Inflammatory macrophage (primary cell): Measurements from ENCODE around the gene POLG.
A peak's percentile ranks its signal among the peaks of the same experiment; 100 is the strongest.

Experiments
- DNase-seq, 2 donors: peaks; one replicate each; pipeline ENCODE4 v3.0.0-alpha.2; 2020 to 2022

The POLG gene

GRCh38 chr15:89325039-89325803, 9.4 kb downstream of the POLG start:
- no peak for DNase-seq

DNA sequence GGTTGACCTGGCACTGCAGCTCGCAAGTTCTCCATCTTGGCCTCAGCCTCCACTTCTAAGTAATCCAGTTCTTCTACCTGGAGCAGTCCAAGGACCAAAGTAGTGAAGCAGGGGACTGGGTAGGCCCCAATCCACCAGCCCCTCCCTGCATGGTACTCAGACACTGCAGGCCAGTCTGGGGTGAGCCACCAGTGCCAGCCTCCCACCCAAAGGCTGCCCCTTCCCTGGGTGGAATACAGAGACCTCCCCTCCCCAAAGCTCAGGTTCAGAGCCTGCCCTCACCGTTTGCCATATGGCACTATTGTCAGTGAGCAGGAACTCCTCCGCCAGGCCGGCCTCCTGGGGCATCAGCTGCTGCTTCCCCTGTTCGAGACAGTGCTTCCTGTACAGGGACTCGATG, 10.8 kb downstream of the POLG start:
- DNase-seq, result no peak

DNA sequence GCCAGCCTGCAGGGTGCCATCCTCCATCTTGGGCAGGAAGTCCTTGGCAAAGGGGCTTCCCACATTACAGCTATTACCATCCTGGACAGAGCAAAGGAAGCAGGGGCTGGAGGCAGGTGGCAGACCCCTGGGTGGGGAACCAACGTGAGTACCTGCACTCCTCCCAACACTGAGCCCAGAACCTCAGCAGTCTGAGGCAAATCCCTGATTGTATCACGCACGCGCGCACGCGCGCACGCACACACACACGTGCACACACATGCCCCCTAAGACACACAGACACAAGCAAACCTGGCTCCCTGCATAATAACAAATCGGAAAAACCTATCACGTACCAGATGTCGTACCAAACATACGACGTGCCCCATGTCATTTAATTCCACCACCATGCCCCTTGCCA, 11.8 kb downstream of the POLG start:
- DNase-seq, result no peak

DNA sequence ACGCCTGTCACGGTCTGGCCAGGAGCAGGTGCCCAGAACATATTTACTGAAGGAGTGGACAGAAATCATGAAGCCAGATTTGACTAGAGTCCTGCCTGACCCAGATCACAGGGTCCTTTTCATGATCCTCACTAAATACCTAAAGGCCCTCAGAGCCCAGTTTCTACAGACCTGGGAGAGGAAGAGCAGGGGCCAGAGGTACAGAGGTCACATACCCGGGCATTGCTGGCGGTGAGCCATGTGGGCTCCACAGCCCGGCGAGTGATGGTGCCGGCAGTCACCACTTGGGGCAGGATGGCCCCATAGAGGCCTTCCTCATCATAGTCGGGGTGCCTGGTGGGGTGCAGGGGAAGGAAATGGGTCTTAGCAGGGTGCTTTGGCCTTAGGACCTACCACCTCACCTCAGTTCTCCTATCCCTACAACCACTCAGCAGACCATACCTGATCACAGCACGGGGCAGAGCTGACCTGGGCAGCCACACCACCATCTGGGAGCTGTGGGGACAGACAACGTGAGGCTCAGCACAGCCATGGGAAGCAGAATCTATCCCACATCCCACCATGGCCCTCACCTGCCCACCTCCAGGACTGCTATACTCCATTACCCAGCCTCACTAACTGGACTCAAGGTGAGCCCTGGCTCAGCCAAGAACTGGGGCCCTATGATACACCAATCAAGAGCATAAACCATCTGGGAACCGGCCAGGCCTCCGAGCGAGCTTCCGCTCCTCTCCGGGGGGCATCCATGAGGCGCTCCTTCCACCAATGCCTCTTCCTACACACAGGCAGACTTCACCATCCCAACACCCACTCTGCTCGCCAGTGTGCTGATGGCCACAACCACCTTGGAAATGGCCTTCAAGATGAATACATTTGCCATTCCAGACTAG, 12.9 kb downstream of the POLG start:
- no peak for DNase-seq

GRCh38 chr15:89320200-89320599, 14.4 kb downstream of the POLG start:
- no peak for DNase-seq

- no peak for DNase-seq
Measured at GRCh38 chr15:89319678-89320077, 14.9 kb downstream of the POLG start.

DNA sequence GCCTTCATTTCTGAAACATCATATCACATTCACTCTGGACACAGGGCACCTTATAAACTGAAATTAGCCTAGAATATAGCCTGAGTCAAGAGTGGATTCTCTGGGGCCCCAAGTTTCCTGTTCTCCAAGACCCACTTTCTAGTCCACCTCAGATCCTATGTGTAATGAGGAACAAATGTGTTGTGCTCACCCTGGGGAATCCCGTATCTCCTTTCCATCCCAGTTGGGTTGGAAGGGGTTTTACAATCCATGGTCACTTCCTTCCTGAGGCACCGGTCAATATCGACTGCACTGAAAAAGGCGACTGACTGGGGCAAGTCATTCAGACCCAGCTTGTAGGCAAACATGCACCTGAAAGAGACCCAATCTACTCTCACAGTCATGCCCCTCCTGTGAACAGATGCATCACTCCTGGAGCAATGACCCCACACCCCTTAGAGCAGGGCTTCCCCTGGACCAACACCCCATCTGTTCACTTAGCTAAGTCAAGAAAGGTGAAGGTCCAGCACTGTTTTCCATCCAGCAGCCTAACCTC, 17.4 kb downstream of the POLG start:
- DNase-seq, result no peak

DNA sequence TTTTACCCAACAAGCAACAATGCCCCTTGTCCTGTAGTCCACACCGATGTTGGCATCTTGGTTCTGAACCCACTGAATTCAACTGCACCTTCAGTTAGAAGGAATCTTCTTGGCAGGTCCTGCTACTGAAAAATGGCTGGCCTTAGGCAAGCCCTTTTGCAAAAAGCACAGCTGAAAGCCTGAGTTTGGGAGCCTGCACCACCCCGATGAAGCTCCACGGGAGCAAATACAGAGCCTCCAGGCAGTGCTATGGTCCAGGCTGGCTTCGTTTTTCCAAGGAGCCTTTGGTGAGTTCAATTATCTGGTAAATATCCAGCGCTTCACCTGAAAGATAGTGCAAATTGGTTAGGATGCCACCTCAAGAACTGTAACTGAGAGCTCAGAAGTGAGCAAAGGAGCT, 18.1 kb downstream of the POLG start:
- DNase-seq, result no peak

- no peak for DNase-seq
Measured at GRCh38 chr15:89315375-89315929, 19.2 kb downstream of the POLG start.

- DNase-seq, result no peak
Measured at GRCh38 chr15:89309993-89310392, 24.6 kb downstream of the POLG start.

DNA sequence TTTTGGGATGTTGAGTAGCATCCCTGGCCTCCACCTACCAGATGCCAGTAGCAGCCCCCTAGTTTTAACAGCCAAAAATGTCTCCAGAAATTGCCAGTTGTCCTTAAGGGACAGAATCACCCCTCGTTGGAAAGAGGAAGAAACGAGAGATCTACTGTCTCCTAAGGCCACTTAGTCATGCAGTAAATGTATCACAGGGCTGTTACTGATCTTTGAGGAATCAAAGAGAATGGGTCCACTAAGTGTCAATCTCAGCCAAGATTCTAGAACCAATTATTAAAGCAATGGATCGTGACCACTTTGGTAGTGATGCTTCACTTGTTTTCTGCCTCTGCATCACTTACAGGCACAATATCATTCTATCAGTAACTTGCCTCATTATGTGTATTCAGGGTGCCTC, 26.4 kb downstream of the POLG start:
- DNase-seq, result peak; percentile 15 to 61

- peak in 1 of 2 donors; percentile 10 for DNase-seq
Measured at GRCh38 chr15:89307791-89308190, 26.8 kb downstream of the POLG start.

DNA sequence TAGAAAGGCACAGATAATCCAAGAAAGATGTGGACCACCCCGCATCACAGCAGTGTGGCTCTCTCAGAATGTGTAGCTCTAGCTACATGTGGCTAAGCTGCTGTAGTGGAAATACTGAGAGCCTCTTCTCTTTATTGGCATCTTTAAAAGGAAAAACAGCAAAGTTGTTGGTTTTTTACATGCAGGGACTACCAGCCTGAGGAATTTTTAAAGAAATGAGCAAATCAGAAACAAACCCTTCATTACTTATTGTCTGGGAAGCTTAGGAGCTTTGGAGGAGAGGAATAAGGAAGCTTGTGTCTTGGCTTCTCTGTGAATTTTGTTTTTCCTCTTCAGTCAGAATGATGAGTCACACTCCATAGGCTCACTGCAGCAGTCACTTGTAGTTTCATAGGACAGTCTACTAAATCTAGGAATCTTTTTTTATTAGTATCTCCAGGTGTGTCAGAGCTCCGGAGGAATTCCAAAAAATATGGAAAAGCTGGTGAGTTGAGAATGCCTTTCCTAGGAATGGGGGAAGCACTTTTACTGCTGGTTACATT, 27.5 kb downstream of the POLG start:
- peak; percentile 33 to 49 for DNase-seq

DNA sequence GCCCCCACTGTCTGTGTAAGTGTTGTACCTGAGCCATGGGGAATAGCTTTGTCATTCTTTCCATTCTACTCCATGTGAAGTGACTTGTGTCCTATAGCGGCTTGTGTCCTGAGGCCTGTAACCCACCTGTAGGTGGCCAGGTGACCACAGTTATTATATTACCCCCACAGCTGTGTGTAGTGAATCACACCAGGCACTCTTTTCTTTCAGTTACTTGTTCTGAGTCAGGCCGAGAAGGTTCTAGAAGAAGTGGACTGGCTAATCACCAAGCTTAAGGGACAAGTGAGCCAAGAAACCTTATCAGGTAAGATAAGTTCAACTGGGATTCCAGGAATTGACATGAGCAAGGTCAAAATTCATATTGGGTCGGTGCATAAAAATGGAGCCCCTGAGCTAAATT, 29.2 kb downstream of the POLG start:
- no peak for DNase-seq

- no peak for DNase-seq
Measured at GRCh38 chr15:89303986-89304385, 30.6 kb downstream of the POLG start.

DNA sequence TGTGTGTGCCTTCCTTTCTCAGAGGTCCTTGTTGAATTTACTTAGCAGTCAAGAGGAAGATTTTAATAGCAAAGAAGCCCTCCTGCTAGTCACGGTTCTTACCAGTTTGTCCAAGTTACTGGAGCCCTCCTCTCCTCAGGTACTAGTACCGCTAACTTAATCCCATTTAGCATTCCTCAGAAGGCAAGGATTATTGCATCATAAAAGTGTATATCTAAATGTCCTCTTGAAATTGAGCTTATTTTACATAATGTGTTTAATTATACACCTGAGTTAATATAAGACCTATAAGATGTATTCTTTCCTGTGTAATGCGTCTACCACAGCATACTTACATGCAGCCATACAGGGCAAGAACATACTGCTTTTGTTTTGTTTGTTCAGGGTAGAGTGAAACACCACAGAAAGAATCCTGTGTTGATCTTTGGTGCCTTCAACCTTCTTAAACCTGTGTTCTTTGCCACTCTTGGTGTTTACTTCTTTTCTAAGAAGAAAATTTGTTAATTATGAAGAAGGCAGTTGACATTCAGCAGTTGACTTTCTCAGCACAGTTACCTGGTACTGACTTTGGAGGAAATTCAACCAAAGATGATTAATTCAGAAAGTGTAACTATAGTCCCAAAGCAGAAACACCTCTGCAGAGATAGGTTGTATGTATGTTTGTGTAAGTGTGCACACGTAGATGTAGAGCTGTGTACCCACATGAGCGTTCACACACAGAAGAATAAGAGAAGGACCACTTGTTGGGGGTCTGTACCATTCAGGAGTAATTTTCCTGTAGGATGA, 33.1 kb downstream of the POLG start:
- DNase-seq, result no peak

DNA sequence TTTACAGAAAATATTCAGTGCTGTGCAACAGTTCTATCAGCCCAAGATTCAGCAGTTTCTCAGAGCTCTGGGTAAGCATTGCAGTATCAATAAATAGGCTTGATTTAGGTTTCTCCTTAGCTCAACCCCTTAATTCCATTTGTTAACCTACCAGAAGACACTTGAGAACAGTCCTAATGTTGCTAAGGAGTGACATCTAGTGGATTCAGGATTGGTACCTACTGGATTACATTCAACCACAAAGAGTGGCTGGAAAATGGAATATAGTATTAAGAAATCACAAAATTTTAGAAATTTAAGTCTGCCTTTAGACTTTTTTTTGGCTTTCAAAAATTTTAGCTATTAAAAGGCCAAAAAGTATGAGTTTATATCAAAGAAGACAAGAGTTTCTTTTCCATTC, 34.7 kb downstream of the POLG start:
- peak in 1 of 2 donors; percentile 22 for DNase-seq

DNA sequence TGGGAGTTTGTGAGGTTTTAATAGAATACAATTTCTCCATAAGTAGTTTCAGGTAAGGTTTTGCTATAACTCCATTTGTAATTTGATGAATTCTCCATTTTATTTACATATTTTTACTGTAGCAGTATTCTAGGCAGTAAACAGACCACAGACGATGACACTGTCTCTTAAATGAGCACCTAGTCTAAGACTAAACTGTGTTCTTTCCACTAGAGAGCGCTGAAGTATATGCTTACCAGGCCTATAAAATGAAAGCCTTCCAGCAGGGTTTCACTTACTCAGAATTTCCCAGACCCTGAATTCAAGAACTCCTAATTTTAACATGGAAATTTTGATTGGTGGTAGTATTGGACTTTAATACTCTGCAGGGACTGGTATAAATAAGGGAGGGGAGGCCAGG, 41.6 kb downstream of the POLG start:
- no peak for DNase-seq

GRCh38 chr15:89291934-89292438, 42.6 kb downstream of the POLG start:
- no peak for DNase-seq

GRCh38 chr15:89283201-89283600, 51.4 kb downstream of the POLG start:
- no peak for DNase-seq

GRCh38 chr15:89282631-89283030, 52.0 kb downstream of the POLG start:
- no peak for DNase-seq

DNA sequence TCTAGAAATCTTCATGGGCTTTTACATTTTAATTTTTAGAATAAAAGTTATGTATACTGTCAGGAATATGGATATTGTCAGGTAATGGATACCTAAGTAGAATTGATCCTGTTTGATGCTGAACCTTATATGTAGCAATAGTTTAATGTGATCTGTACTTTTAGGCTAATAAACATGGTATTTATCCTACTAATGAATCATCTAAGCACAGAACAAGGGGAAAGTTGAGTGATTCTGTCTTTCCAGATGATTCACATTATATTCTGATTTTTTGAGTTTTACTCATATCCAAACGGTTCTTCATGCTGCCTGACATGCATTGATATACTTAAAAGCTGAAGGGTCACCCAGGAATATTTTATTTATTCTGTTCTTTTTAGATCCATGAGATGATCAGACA, 56.3 kb downstream of the POLG start:
- DNase-seq, result no peak
